ENCODE measurements around the gene DMRTA2. TPM values are rescaled to one million over a fixed set of nuclear protein-coding genes. Genes with fewer than 3 reads are reported as not detected.
"Not testable (repeated sequence)": the region's sequence is repeated elsewhere in the genome, so short reads cannot be mapped to it uniquely, and the experiment has no call there.

The DMRTA2 gene
- polyA plus RNA-seq, 1 donor: 0.05 TPM

DNA sequence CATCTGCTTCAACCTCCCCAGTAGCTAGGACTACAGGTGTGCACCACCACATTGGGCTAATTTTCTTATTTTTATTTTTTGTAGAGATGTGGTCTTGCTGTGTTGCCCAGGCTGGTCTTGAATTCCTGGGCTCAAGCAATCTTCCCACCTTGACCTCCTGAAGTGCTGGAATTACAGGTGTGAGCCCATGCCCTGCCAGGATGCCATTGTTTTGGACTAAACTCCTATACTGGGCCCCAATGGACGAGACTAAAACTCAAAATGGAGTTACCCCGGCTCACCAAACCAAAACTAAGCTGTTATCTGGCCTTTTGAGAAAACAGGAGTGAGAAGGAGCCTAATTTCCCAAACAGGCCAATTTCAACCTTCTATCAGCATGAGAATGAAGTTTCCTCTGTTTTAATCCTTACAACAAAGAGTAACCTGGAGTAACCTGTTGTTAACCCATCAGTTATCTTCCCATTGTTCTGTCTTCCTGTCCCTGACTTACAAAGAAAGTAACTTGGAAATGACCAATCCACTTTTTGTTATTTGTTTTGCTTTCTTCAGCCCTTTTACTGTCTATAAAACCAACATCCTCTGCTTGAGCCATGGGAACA lies 29.6 kb downstream of the DMRTA2 start:
- DNase-seq (ENCODE audit: low read depth): no peak

DNA sequence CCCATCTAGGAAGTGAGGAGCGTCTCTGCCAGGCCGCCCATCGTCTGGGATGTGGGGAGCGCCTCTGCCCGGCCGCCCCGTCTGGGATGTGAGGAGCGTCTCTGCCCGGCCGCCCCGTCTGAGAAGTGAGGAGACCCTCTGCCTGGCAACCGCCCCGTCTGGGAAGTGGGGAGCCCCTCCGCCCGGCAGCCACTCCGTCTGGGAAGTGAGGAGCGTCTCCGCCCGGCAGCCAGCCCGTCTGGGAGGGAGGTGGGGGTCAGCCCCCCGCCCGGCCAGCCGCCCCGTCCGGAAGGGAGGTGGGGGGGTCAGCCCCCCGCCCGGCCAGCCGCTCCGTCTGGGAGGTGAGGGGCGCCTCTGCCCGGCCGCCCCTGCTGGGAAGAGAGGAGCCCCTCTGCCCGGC lies 41.7 kb downstream of the DMRTA2 start:
- DNase-seq (ENCODE audit: low read depth): not testable (repeated sequence)

DNA sequence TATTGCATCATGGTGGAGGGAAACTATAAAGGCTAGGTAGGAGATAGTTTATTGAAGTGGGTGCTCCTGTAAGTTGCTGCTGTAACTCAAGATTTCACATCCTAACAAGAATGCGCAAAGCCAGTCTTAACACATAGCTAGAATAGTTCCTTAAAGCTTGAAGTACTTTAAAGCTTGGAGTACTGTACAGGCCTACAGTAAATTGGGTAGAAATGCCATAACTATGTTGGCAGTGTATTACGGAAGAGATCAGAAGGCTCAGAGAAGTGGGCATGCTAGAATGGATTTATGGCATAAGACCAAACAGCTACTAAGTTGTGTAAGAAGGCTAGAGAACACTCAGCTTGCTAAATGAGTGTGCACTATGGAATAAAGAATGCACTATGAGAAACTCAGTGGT lies 44.5 kb downstream of the DMRTA2 start:
- no peak for DNase-seq (ENCODE audit: low read depth)

DNA sequence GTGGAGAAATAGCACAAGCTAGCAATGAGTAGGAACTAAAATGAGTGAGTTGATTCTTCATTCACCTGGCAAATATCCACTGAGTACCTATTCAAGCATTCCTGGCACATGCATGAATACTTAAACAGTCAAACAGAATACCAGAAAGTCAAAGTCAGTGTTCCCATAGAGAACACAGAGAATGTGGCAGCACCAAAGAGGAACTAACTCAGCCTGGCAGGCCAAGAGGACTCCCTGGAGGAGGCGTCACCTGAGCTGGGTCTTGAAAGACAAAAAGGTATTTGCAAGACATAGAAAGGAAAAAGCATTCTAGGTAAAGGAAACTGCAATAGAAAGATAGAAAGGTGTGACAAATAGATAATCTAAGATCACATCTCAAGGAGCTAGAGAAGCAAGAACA lies 49.7 kb downstream of the DMRTA2 start:
- DNase-seq (ENCODE audit: low read depth): no peak

DNA sequence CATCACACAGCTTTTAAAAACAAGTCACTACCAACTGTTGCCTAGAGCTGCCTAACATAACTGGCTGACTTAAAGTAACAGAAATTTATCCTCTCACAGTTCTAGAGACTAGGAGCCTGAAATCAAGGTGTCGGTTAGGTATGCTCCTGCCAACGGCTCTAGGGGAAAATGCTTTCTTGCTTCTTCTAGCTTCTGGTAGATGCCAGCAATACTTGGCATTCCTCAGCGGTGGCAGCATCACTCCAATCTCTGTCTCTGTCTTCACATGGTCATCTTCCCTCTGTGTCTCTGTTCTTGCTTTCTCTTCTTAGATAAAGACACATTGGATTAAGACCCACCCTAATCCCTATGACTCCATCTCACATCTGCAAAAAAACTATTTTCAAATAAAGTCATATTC lies 51.5 kb downstream of the DMRTA2 start:
- DNase-seq (ENCODE audit: low read depth): no peak

DNA sequence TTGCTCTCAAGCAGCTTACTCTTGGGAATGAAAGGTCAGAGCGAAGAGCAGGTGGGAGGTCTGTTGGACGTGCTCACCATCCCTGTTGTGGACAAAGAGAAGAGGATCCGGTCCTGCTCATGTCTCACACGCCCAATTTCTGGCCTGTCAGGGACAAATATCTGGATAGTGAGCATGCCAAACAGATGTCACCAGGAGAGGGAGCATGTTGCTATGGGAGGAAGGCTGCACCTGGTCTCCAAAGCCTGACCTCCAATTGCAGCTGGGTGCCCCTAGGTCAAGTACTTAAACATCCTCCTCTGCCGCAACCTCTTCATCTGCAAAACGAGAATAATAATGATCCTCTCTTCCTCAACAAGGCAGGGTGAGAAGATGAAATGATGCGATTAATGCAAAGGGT lies 53.4 kb downstream of the DMRTA2 start:
- DNase-seq (ENCODE audit: low read depth): no peak

DNA sequence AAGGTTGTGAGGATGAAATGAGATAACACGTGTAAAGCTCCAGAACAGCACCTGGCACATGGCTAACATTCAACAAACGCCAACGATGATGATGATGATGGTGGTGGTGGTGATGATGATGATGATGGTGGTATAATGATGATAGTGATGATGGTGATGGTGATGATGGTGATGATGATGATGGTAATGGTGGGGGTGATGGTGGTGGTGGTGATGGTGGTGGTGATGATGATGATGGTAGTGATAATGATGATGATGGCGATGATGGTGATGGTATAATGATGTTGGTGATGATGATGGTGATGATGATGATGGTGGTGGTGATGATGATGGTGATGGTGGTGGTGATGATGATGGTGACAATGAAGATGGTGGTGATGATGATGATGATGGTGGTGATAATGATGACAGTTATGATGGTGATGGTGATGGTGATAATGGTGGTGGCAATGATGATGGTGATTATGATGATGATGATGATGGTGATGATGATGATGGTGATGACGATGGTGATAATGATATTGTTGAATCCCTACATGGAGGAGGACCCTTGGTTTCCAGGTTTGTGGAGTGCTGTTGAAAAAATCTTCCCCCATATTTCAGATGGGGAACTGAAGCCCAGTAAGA lies 54.1 kb downstream of the DMRTA2 start:
- DNase-seq (ENCODE audit: low read depth): no peak

DNA sequence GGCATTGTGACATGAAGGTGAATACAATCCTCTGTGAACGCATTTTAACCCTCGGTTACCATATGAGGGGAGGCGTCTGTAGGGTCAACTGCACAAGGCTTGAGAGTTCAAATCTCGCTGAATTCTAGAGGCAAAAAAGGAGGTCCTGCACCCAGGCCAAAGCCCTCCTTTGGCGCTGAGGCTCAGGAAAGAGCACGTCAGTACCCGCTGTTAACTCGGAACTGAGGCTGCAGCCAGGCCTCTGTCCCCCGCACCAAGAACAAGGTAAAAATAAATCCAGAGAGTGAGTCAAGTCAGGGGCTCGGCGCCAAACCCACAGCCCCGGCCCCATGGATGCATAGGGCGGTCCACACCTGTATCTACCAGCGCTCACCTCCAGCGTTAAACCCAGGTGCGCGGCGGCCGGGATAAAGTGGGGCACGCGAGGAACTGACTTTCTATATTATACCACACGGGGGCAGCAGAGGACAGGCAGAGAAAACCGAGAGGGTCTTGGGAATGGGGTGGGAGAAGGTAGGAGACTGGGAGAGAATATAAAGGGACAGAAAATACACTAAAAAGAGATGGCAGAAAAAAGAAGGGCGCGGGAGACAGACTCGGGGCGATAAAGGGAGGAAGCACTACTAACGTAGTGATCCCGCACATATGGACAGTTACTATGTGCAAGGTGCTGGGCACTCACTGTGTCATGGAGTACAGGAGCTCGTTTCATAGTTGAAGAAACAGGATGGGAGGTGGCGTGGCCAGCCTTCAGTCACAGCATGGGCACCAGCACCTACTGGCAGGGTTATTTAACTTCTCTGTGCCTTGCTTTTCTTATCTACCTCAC lies 54.9 kb downstream of the DMRTA2 start:
- DNase-seq (ENCODE audit: low read depth): no peak
